ENCODE measurements around the gene GRIK1. TPM values are rescaled to one million over a fixed set of nuclear protein-coding genes. Genes with fewer than 3 reads are reported as not detected.

Gene GRIK1
- total RNA-seq, 1 experiment from 2014 or later, result not detected

DNA sequence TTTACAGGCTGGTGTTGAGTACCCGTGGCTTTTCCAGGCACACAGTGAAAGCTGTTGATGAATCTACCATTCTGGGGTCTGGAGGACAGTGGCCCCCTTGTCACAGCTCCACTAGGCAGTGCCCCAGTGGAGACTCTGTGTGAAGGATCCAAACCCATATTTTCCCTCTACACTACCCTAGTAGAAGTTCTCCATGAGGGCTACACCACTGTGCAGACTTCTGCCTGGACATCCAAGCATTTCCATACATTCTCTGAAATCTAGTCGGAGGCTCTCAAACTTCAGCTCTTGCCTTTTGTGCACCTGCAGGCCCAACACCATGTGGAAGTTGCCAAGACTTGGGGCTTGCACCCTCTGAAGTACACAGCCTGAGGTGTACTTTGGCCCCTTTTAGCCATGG, 413.3 kb downstream of the GRIK1 start:
- no peak for DNase-seq (ENCODE audit: low spot score)
- in situ Hi-C loops (cut with HindIII; ENCODE audit: low sequenced_read_pairs), result no loop called here

- no peak for DNase-seq (ENCODE audit: low spot score)
- in situ Hi-C loops (cut with HindIII; ENCODE audit: low sequenced_read_pairs), result no loop called here
Measured at GRCh38 chr21:29524055-29524454, 415.7 kb downstream of the GRIK1 start.

GRCh38 chr21:29523646-29524045, 416.1 kb downstream of the GRIK1 start:
- no peak for DNase-seq (ENCODE audit: low spot score)

GRCh38 chr21:29521872-29522271, 417.9 kb downstream of the GRIK1 start:
- in situ Hi-C loops (cut with HindIII; ENCODE audit: low sequenced_read_pairs), result no loop called here
- DNase-seq (ENCODE audit: low spot score), result no peak

More at GRCh38 chr21:29523646-29524045, 416.1 kb downstream of the GRIK1 start:
- in situ Hi-C loops (cut with HindIII; ENCODE audit: low sequenced_read_pairs), result no loop called here

GRCh38 chr21:29520171-29520570, 419.6 kb downstream of the GRIK1 start:
- in situ Hi-C loops (cut with HindIII; ENCODE audit: low sequenced_read_pairs), result no loop called here
- no peak for DNase-seq (ENCODE audit: low spot score)

DNA sequence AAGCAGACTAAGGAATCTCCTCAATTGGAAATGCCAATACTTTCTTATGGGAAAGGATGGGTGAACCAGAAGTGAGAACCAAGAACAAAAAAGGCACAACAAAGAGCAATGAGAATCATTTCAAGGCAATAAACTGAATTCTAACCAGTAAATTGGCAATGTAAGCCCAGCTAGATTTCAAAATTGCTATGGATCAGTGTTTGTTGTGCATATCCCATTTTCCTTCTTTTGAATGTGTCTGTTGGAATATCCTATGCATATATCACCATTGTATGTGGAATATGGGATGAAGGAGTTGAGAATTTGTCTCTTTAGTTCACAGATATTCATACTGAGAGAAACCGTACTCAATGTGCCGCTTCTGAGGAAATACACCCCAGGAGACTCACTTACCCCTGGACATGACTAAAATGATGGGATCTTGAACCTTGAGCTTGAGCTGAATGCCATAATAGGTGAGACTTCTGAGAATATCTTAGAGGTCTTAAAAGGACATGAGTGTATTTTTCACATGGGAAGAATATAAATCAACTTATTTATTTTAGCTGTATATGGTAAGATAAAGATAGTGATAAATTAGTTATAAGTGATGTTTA, 425.0 kb downstream of the GRIK1 start:
- in situ Hi-C loops (cut with HindIII; ENCODE audit: low sequenced_read_pairs), result no loop called here
- no peak for DNase-seq (ENCODE audit: low spot score)

GRCh38 chr21:29513535-29513934, 426.3 kb downstream of the GRIK1 start:
- in situ Hi-C loops (cut with HindIII; ENCODE audit: low sequenced_read_pairs), result no loop called here
- no peak for DNase-seq (ENCODE audit: low spot score)

- in situ Hi-C loops (cut with HindIII; ENCODE audit: low sequenced_read_pairs), result no loop called here
- DNase-seq (ENCODE audit: low spot score), result peak; percentile 3
Measured at GRCh38 chr21:29511096-29511495, 428.7 kb downstream of the GRIK1 start.

DNA sequence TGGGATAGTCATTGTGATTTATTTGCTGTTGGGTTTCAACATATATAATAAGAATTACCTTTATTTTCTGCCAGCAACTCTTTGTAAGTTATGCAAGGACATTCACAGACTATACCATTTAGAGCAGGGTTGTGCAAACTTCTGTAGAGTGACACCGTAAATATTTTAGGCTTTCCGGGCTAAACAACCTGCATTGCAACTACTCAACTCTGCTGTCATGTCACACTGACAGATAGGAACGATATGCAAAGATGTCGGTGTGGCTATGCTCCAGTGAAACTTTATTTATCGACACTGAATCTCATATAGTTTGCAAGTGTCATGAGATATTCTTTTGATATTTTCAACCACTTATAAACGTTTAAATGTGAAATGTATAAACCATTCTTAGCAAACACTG, 430.7 kb downstream of the GRIK1 start:
- in situ Hi-C loops (cut with HindIII; ENCODE audit: low sequenced_read_pairs), result no loop called here
- no peak for DNase-seq (ENCODE audit: low spot score)

DNA sequence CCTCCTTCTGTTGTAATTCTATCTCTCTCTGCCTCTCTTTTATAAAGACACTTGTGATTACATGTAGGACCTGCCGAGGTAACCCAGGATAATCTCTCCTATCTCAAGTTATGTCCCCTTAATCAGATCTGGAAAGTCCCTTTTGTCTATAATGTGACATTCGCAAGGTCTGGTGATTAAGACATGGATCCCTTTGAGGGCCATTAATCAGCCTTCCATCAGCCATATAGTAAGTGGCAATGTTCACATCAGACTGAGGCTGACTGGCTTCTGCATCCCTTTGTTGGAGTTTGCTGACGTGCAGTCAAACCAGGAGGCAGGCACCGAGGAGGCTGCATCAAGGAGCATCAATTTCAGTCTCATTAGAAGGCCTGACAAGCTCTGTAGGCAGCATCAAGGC, 431.5 kb downstream of the GRIK1 start:
- in situ Hi-C loops (cut with HindIII; ENCODE audit: low sequenced_read_pairs), result no loop called here
- DNase-seq (ENCODE audit: low spot score), result no peak

DNA sequence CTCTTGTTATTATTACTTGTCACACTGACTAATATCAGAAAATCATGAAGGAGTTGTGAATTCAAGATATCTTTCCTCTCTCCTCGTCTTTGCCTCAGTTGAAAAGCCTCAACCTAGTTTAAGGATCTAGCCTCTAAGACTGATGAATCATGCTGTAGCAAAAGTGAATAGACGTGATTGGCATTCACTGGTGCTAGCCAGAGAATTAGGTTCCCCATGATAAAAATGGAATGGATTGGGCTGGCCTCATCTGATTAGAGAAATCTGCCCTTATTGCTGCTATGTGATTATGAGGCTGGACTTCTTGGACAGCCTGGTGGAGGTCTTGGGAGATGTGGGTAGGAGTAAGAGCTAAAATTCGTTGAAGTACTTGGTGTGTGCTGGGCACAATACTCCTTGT, 432.8 kb downstream of the GRIK1 start:
- DNase-seq (ENCODE audit: low spot score), result no peak

DNA sequence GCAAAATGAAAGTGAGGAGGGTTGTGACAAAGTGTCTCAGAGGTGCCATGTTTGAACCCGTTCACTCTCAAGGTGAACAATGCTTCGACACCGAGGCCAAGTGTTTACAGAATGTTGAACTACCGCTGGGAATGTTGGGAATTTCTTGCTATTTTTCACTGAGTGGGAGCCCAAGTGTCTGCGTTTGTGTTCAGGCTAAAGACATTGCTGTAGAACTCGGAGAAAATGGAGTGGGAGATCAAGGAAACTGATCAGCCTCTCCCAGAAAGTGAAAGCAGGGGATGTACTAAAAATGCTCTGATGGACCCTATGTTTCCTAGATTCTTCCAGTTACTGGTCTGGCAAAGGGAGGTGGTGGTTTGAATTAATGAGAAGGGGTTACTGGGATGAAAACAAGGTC, 433.6 kb downstream of the GRIK1 start:
- in situ Hi-C loops (cut with HindIII; ENCODE audit: low sequenced_read_pairs), result no loop called here
- no peak for DNase-seq (ENCODE audit: low spot score)

More for the DNA sequence above, 432.8 kb downstream of the GRIK1 start:
- in situ Hi-C loops (cut with HindIII; ENCODE audit: low sequenced_read_pairs), result no loop called here

DNA sequence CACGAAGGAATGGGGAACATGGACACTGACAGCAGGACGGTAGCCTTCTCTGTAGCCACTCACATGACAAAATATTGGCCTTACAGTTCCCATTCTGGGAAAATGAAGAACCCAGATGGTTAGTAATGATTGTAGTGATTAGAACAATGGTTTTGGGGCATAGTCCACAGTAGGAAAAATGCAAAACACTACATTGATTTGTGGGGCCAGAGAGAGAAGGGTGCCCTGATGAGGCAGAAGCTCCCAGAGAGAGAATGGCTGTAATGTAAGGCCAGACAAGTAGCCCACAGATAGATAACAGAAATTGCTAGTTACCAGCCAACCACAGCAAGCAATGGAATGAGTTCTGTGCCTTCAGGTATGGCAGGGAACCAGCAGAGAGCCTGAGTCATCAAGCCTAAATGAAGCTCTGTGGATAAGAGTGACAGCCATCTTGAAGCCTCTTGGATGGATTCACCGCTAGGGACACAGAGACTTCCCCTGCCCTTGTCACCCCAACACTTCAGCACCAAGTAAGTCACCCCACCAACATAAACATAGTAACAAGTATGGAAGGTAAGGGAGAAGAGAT, 435.0 kb downstream of the GRIK1 start:
- in situ Hi-C loops (cut with HindIII; ENCODE audit: low sequenced_read_pairs), result no loop called here
- no peak for DNase-seq (ENCODE audit: low spot score)

DNA sequence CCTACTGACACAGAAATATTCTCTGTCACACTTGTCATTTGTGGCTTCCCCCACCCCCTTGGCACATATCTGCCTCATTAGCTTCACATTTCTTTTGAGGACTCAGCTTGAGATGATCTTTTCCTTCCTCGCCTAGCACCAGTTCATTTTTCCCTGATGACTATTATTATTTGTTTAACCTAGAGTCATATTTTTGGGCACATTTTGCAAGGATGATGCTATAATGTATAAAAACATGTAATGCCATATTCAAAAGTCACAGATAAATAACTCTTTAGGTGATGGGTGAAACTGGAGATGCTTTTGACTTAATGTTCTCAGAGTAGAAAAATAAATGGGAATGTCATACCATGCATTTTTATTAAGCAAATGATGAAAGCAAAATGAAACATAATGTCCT, 438.3 kb downstream of the GRIK1 start:
- in situ Hi-C loops (cut with HindIII; ENCODE audit: low sequenced_read_pairs), result no loop called here
- DNase-seq (ENCODE audit: low spot score), result no peak

DNA sequence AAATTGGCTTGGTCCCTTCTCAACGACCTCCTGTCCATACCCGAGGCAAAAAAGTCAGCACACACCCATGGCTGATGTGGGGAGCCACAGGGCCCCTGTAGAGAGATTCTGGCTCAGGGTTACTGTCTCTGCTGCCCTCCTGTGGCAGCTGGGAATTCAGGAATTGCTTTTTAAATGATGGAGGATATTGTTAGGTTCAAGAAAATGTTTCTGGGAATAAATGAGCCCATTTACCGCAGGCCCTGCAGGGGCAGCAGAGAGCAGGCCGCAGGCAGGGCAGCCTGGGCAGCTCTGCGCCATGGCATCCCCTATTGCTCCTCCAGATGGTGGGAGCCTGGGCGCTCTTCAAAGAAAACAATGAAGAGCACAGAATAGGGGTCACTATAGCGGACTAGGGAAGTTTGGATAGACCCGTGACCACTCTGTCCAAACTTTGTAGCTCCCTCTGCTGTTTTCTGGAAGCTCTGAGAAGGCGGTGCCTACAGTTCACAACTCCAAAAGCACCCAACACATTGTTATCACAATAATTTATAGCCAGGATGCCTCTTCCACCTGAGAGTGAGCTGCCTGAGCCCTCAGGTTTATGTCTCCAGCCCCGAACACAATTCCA, 440.0 kb downstream of the GRIK1 start:
- DNase-seq (ENCODE audit: low spot score), result peak; percentile 31
- in situ Hi-C loops (cut with HindIII; ENCODE audit: low sequenced_read_pairs), result no loop called here

- no peak for DNase-seq (ENCODE audit: low spot score)
- in situ Hi-C loops (cut with HindIII; ENCODE audit: low sequenced_read_pairs), result no loop called here
Measured at GRCh38 chr21:29499229-29499628, 440.6 kb downstream of the GRIK1 start.

DNA sequence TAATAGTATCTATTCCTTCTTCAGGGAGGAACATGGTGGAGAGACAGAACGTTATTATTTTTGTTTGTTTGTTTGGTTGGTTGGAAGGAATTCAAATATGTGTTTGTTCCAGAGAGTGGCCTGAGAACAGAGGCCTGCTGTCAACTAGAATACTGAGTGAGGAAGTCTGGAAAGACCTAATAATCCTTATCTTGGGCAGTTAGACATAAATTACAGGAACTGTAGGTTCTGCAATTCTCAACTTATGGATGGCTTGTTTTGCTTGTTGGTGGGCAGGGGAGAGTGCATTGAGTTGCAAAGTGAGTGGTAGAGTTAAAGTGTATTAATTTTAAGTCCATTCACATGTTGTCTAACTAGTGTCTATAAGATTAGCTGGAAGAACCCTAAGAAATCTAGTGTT, 443.5 kb downstream of the GRIK1 start:
- in situ Hi-C loops (cut with HindIII; ENCODE audit: low sequenced_read_pairs), result no loop called here
- DNase-seq (ENCODE audit: low spot score), result no peak

- DNase-seq (ENCODE audit: low spot score), result no peak
- in situ Hi-C loops (cut with HindIII; ENCODE audit: low sequenced_read_pairs), result no loop called here
Measured at GRCh38 chr21:29490016-29490415, 449.8 kb downstream of the GRIK1 start.

GRCh38 chr21:29487154-29487553, 452.6 kb downstream of the GRIK1 start:
- in situ Hi-C loops (cut with HindIII; ENCODE audit: low sequenced_read_pairs), result no loop called here
- DNase-seq (ENCODE audit: low spot score), result no peak
